GM10266 (cell line): Measurements from ENCODE around the gene ADAMTS13.
"Not testable (repeated sequence)": the region's sequence is repeated elsewhere in the genome, so short reads cannot be mapped to it uniquely, and the experiment has no call there.

Experiments
- DNase-seq: peaks from one replicate; pipeline ENCODE4 v3.0.0; 2012; ENCODE audit errors: extremely low spot score
- TF ChIP-seq, protein P1 (sequence below): IDR thresholded peaks from 2 replicates; pipeline ENCODE4 v1.5.1; 2012; ENCODE audit warnings: mild to moderate bottlenecking, low read depth; ENCODE audit not compliant: control insufficient read depth, insufficient read depth; ENCODE audit errors: missing control alignments

ADAMTS13 gene

DNA sequence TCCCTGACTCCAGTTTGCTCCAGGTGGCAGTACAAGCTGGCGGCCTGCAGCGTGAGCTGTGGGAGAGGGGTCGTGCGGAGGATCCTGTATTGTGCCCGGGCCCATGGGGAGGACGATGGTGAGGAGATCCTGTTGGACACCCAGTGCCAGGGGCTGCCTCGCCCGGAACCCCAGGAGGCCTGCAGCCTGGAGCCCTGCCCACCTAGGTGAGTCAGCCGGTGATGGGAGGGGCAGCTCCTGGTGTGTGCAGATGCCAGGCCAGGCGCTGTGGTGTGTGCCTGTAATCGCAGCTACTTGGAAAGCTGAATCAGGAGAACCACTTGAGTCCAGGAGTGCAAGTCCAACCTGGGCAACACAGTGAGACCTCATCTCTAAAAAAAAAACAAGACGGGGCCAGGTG lies 27.6 kb downstream of the ADAMTS13 start:
- TF ChIP-seq, protein P1, sequence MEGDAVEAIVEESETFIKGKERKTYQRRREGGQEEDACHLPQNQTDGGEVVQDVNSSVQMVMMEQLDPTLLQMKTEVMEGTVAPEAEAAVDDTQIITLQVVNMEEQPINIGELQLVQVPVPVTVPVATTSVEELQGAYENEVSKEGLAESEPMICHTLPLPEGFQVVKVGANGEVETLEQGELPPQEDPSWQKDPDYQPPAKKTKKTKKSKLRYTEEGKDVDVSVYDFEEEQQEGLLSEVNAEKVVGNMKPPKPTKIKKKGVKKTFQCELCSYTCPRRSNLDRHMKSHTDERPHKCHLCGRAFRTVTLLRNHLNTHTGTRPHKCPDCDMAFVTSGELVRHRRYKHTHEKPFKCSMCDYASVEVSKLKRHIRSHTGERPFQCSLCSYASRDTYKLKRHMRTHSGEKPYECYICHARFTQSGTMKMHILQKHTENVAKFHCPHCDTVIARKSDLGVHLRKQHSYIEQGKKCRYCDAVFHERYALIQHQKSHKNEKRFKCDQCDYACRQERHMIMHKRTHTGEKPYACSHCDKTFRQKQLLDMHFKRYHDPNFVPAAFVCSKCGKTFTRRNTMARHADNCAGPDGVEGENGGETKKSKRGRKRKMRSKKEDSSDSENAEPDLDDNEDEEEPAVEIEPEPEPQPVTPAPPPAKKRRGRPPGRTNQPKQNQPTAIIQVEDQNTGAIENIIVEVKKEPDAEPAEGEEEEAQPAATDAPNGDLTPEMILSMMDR, result no peak

DNA sequence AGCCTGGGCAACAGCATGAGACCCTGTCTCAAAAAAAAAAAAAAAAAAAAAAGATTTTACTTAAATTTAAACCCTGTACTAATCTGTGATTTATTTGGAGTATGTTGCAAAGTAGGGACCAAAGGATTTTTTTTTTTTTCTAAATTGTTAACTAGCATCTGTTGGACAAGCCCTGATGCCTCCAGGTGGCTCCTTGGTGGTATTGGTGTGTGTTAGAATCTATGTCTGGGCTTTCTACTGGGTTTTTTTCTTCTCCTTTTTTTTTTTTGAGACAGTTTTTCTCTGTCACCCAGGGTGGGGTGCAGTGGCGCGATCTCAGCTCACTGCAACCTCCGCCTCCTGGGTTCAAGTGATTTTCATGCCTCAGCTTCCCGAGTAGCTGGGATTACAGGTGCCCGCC lies 29.7 kb downstream of the ADAMTS13 start:
- not testable (repeated sequence) for DNase-seq

More for the DNA sequence above, 27.6 kb downstream of the ADAMTS13 start:
- no peak for DNase-seq

DNA sequence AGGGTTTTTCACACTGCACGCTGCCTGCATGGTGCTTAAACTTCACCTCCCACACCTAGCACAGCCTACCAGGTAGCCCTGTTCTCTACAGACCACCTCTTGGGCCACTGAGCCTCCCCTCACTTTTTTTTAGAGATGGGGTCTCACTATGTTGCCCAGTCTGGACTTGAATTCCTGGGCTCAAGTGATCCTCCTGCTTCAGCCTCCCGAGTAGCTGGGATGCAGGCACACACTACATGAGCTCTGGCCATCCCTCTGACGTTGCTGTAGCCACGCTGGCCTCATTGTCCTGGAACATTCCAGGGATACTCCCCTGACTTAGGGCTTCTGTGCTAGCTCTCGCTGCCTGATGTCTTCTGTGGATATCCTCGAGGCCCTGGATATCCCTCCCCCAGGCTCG lies 30.4 kb downstream of the ADAMTS13 start:
- TF ChIP-seq, protein P1, result no peak
- DNase-seq, result no peak

DNA sequence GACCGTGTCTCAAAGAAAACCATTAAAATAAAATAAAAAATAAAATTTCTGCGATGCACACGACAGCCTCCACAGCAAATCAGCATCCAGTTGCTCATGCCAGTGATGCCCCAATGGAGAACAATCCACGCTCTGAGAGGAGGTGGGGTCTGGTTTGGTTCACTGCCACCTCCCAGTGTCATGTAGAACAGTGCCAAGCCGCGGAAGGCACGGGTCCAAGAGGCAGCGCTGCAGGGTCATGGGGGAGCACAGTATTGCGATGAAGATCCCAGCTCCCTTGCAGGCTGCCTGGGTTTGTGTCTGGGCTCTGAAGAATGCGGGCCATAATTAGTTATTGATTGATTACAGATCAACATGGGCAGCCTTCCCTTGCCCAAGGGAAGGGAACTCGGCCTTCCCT lies 31.5 kb downstream of the ADAMTS13 start:
- TF ChIP-seq, protein P1, result no peak

DNA sequence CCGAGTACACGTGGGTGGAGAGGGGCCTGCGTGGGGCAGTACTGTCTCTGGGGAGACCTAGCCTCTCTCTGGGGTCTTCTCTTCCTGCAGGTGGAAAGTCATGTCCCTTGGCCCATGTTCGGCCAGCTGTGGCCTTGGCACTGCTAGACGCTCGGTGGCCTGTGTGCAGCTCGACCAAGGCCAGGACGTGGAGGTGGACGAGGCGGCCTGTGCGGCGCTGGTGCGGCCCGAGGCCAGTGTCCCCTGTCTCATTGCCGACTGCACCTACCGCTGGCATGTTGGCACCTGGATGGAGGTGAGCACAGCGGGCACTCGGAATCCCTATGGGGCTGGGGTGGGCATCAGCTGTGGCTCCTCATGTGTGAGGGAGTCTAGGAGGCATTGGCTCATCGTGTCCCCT lies 32.2 kb downstream of the ADAMTS13 start:
- TF ChIP-seq, protein P1, result no peak

More for the DNA sequence above, 31.5 kb downstream of the ADAMTS13 start:
- no peak for DNase-seq

DNA sequence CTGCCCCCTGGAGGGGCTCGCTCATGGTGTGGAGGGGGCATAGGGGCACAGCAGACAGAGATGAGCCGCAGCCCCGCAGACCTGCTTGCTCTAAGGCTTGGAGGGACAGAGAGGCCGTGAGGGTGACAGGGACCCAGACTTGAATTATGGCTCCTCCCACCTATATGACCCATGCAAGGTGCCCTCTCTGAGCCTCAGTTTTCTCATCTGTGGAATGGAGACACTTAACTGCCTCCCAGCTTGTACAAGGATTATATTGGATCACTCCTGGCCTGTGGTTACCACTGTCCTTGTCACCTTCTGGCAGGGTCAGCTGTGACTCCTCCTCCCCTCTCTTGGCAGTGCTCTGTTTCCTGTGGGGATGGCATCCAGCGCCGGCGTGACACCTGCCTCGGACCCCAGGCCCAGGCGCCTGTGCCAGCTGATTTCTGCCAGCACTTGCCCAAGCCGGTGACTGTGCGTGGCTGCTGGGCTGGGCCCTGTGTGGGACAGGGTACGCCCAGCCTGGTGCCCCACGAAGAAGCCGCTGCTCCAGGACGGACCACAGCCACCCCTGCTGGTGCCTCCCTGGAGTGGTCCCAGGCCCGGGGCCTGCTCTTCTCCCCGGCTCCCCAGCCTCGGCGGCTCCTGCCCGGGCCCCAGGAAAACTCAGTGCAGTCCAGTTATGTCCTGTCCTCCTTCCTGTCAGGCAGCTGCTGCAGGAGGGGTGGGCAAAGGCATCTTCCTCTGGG lies 32.9 kb downstream of the ADAMTS13 start:
- TF ChIP-seq, protein P1, result no peak
- no peak for DNase-seq

More for the DNA sequence above, 32.2 kb downstream of the ADAMTS13 start:
- DNase-seq, result no peak

DNA sequence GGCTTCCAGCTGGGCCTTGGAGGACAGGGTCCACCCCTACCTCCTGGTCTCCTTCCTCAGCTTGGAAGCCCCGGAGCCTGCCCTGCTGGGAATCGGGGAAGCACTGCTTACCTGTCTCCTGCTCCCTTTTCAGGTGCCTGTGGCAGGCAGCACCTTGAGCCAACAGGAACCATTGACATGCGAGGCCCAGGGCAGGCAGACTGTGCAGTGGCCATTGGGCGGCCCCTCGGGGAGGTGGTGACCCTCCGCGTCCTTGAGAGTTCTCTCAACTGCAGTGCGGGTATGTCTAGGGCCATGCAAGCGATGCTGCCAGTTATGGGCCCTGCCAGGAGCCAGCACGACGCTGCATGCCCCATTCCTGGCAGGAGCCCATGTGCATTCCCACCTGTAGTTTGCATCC lies 33.8 kb downstream of the ADAMTS13 start:
- TF ChIP-seq, protein P1, result no peak
- no peak for DNase-seq
